ENCODE data around the gene ANO1.

GRCh38 chr11:70067591-70068341, 10.4 kb upstream of the ANO1 start:
- TF ChIP-seq CTCF (IDR thresholded peaks at IDR 0.05 in 2 of 3, conservative IDR thresholded peaks at IDR 0.05 in 1 of 3; ENCODE audit: borderline replicate concordance in 1 of 3, insufficient read depth in 1 of 3, low read depth in 2 of 3, low read length in 2 of 3) (peak; percentile 4 to 32 (median 14); a peak in 1 of 6 replicates), CBX3 (IDR thresholded peaks at IDR 0.05; ENCODE audit: low read depth) (no peak), EZH2 (IDR thresholded peaks at IDR 0.05) (no peak), POLR2A (IDR thresholded peaks at IDR 0.05; ENCODE audit: borderline replicate concordance, extremely low read depth, insufficient read depth, insufficient read length) (no peak), CEBPB (IDR thresholded peaks at IDR 0.05; ENCODE audit: low read depth) (no peak), RAD21 (IDR thresholded peaks at IDR 0.05; ENCODE audit: low read depth) (peak; percentile 59), POLR2AphosphoS5 (IDR thresholded peaks at IDR 0.05; ENCODE audit: low read depth, low read length) (peak; percentile 29; the same call in 1 of the 2 replicates), EGR1 (IDR thresholded peaks at IDR 0.05; ENCODE audit: low read depth) (no peak), JUND (IDR thresholded peaks at IDR 0.05) (no peak)

All from HCT116 (cell line).